HepG2 (cell line): Measurements from ENCODE around the gene PLSCR5. TPM values are rescaled to one million over a fixed set of nuclear protein-coding genes. Genes with fewer than 3 reads are reported as not detected.

ENCODE experiments used
- DR1 ChIP-seq: sonication (generic); formaldehyde crosslinking; IDR thresholded peaks from 2 replicates; pipeline ENCODE4 v1.8.0; 2021; ENCODE audit warnings: mild to moderate bottlenecking, missing genetic modification reagents, inconsistent platforms
- HOXD1 ChIP-seq: sonication (generic); formaldehyde crosslinking; IDR thresholded peaks from 2 replicates; pipeline ENCODE4 v1.5.0; 2020; ENCODE audit warnings: missing genetic modification reagents
- KDM2A ChIP-seq: sonication (generic); formaldehyde crosslinking; IDR thresholded peaks from 2 replicates; pipeline ENCODE4 v1.4.0; 2020; ENCODE audit warnings: low read depth, missing genetic modification reagents, borderline replicate concordance
- MEIS2 ChIP-seq: sonication (generic); formaldehyde crosslinking; IDR thresholded peaks from 2 replicates; pipeline ENCODE4 v1.9.0; 2021; ENCODE audit warnings: mild to moderate bottlenecking, missing genetic modification reagents
- MIER3 ChIP-seq: IDR thresholded peaks from 2 replicates; pipeline ENCODE4 v1.6.1; 2016; ENCODE audit warnings: missing compliant biosample characterization, borderline replicate concordance
- PRPF4 ChIP-seq: fragments of 200-400 bp; formaldehyde crosslinking; IDR thresholded peaks from 2 replicates; pipeline ENCODE4 v1.6.1; 2016; ENCODE audit warnings: low read length, low read depth; ENCODE audit not compliant: poor library complexity, severe bottlenecking
- RBM39 ChIP-seq: fragments of 200-400 bp; formaldehyde crosslinking; IDR thresholded peaks from one replicate; pipeline ENCODE4 v1.6.1; 2018; ENCODE audit warnings: antibody characterized with exemption, mild to moderate bottlenecking, low read depth, low read length; ENCODE audit not compliant: poor library complexity, severe bottlenecking
- TGIF2 ChIP-seq: IDR thresholded peaks from 2 replicates; pipeline ENCODE4 v1.6.1; 2016; ENCODE audit warnings: control low read depth, missing compliant biosample characterization
- TP53 ChIP-seq: sonication (generic); formaldehyde crosslinking; conservative IDR thresholded peaks from 2 replicates; pipeline ENCODE4 v1.4.0; 2020; ENCODE audit warnings: missing genetic modification reagents
- TRIM24 ChIP-seq: sonication (generic); formaldehyde crosslinking; IDR thresholded peaks from 2 replicates; pipeline ENCODE4 v1.8.0; 2022; ENCODE audit warnings: mild to moderate bottlenecking, missing genetic modification reagents
- ZNF205 ChIP-seq: IDR thresholded peaks from 2 replicates; pipeline ENCODE4 v1.6.1; 2018; ENCODE audit warnings: missing biosample characterization, missing genetic modification reagents
- ZNF232 ChIP-seq: sonication (generic); formaldehyde crosslinking; IDR thresholded peaks from 2 replicates; pipeline ENCODE4 v1.4.0; 2020; ENCODE audit warnings: missing genetic modification reagents, borderline replicate concordance
- ZNF331 ChIP-seq: sonication (generic); formaldehyde crosslinking; IDR thresholded peaks from 2 replicates; pipeline ENCODE4 v1.4.0; 2020; ENCODE audit warnings: missing genetic modification reagents
- ZNF543 ChIP-seq: sonication (generic); formaldehyde crosslinking; IDR thresholded peaks from 2 replicates; pipeline ENCODE4 v1.4.0; 2020; ENCODE audit warnings: mild to moderate bottlenecking, missing genetic modification reagents
- polyA plus RNA-seq, 8 experiments: library from polyadenylated mRNA; depleted of rRNA in 3 of 8; stranded (reverse) in 7 of 8; unstranded in 1 of 8; fragments of >200 nt; fragmentation: Illumina TruSeq in 4 of 8; extraction: Trizol in 4 of 8; gene quantifications; 2 replicates each; pipeline versions ENCODE4 v1.2.1 to v1.2.3, GENCODE V29; 2011 to 2016; ENCODE audit warnings: low read depth in 4 of 8, missing spikeins in 1 of 8, mixed read lengths in 1 of 8; ENCODE audit not compliant: insufficient read depth in 1 of 8
- total RNA-seq, 5 experiments: library from RNA; depleted of rRNA; stranded (reverse); fragments of >200 nt; fragmentation: Illumina TruSeq; extraction: Trizol; gene quantifications; 2 replicates each; pipeline ENCODE4 v1.2.3, GENCODE V29; 2016; ENCODE audit warnings: low read depth in 1 of 5
- TF ChIP-seq, protein P1 (sequence below): sonication (generic); formaldehyde crosslinking; IDR thresholded peaks from 2 replicates; pipeline ENCODE4 v1.4.0; 2020; ENCODE audit warnings: missing genetic modification reagents, borderline replicate concordance
- TF ChIP-seq, protein P2 (sequence below): sonication (generic); formaldehyde crosslinking; IDR thresholded peaks from 2 replicates; pipeline ENCODE4 v1.4.0; 2020; ENCODE audit warnings: mild to moderate bottlenecking, missing genetic modification reagents, borderline replicate concordance

Gene PLSCR5
- total and polyA plus RNA-seq, 2 of the 13 experiments (the other 11 are each of a cell fraction or from before 2014, with no cell fraction given), result 0.50 TPM; not detected in 1

DNA sequence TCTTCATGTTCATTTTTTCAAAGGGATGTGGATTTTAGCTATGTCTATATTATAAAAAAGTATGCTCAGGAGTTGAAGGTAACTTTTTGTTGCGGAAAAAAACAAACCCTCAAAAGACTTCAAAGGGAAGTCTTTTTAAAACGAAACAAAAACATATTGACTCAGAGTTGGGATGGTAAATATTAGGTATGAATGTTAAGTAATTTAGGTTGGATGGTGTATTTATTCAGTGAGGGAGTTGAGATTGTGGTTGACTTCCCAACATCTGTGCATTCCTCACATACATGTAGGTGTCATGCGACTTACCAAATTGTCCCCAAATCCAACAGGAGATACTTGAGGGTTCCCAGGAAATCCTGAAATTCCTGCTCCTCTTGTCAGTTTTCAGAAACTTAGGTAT is 32.7 kb upstream of the PLSCR5 start (continued):
- TF ChIP-seq RBM39 (no peak), MIER3 (peak; percentile 64; the same call in 1 of the 2 replicates), ZNF331 (peak; percentile 70; the same call in 1 of the 2 replicates), HOXD1 (CRISPR knock-in tag) (peak; percentile 59; the same call in 1 of the 2 replicates), TGIF2 (CRISPR knock-in tag) (peak; percentile 31; the same call in 1 of the 2 replicates), TRIM24 (CRISPR knock-in tag) (peak; percentile 72; the same call in 1 of the 2 replicates), ZNF543 (CRISPR knock-in tag) (no peak), ZNF205 (CRISPR knock-in tag) (0 out of 2 replicates have a peak, but pooled peaks have one; percentile 38), DR1 (no peak), PRPF4 (no peak), ZNF232 (no peak), KDM2A (no peak), TP53 (CRISPR knock-in tag) (0 out of 2 replicates have a peak, but pooled peaks have one; percentile 58), MEIS2 (CRISPR knock-in tag) (peak; percentile 44; the same call in 1 of the 2 replicates)
- TF ChIP-seq, protein P1, sequence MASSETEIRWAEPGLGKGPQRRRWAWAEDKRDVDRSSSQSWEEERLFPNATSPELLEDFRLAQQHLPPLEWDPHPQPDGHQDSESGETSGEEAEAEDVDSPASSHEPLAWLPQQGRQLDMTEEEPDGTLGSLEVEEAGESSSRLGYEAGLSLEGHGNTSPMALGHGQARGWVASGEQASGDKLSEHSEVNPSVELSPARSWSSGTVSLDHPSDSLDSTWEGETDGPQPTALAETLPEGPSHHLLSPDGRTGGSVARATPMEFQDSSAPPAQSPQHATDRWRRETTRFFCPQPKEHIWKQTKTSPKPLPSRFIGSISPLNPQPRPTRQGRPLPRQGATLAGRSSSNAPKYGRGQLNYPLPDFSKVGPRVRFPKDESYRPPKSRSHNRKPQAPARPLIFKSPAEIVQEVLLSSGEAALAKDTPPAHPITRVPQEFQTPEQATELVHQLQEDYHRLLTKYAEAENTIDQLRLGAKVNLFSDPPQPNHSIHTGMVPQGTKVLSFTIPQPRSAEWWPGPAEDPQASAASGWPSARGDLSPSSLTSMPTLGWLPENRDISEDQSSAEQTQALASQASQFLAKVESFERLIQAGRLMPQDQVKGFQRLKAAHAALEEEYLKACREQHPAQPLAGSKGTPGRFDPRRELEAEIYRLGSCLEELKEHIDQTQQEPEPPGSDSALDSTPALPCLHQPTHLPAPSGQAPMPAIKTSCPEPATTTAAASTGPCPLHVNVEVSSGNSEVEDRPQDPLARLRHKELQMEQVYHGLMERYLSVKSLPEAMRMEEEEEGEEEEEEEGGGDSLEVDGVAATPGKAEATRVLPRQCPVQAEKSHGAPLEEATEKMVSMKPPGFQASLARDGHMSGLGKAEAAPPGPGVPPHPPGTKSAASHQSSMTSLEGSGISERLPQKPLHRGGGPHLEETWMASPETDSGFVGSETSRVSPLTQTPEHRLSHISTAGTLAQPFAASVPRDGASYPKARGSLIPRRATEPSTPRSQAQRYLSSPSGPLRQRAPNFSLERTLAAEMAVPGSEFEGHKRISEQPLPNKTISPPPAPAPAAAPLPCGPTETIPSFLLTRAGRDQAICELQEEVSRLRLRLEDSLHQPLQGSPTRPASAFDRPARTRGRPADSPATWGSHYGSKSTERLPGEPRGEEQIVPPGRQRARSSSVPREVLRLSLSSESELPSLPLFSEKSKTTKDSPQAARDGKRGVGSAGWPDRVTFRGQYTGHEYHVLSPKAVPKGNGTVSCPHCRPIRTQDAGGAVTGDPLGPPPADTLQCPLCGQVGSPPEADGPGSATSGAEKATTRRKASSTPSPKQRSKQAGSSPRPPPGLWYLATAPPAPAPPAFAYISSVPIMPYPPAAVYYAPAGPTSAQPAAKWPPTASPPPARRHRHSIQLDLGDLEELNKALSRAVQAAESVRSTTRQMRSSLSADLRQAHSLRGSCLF (CRISPR knock-in tag), result no peak
- TF ChIP-seq, protein P2, sequence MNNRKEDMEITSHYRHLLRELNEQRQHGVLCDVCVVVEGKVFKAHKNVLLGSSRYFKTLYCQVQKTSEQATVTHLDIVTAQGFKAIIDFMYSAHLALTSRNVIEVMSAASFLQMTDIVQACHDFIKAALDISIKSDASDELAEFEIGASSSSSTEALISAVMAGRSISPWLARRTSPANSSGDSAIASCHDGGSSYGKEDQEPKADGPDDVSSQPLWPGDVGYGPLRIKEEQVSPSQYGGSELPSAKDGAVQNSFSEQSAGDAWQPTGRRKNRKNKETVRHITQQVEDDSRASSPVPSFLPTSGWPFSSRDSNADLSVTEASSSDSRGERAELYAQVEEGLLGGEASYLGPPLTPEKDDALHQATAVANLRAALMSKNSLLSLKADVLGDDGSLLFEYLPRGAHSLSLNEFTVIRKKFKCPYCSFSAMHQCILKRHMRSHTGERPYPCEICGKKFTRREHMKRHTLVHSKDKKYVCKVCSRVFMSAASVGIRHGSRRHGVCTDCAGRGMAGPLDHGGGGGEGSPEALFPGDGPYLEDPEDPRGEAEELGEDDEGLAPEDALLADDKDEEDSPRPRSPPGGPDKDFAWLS (CRISPR knock-in tag), result no peak
